Breast epithelium (tissue), 4 donors: ENCODE data around the gene STAG1. TPM values are rescaled to one million over a fixed set of nuclear protein-coding genes. Genes with fewer than 3 reads are reported as not detected.
"Not testable (repeated sequence)": the region's sequence is repeated elsewhere in the genome, so short reads cannot be mapped to it uniquely, and the experiment has no call there.

Experiments used
- DNase-seq, 2 donors: peaks; one replicate each; pipeline ENCODE4 v3.0.0-alpha.2; 2019; ENCODE audit warnings: low spot score in 2 of 2
- H3K27ac ChIP-seq, 2 donors: fragments of 200-600 bp; sonication (generic) in 1 of 2; one replicate each; pipeline ENCODE4 v1.5.1; 2016 to 2019; ENCODE audit warnings: mild to moderate bottlenecking in 1 of 2
- H3K27me3 ChIP-seq, 2 donors: fragments of 200-600 bp; sonication (generic) in 1 of 2; one replicate each; pipeline versions ENCODE4 v1.5.1 to v1.6.0; 2017 to 2019; ENCODE audit warnings: control low read depth in 1 of 2, mild to moderate bottlenecking in 1 of 2
- H3K36me3 ChIP-seq: fragments of 200-600 bp; one replicate; pipeline ENCODE4 v1.5.1; 2019
- H3K4me1 ChIP-seq, 2 donors: fragments of 200-600 bp; sonication (generic); one replicate each; pipeline ENCODE4 v1.5.1; 2016 to 2019; ENCODE audit warnings: control low read depth in 1 of 2
- H3K4me3 ChIP-seq, 3 donors: fragments of 200-600 bp; sonication (generic); 1 replicate in 2 of 3; 2 replicates in 1 of 3; pipeline ENCODE4 v1.5.1; 2016 to 2019; ENCODE audit warnings: mild to moderate bottlenecking in 3 of 3, moderate library complexity in 2 of 3
- H3K9me3 ChIP-seq, 2 donors: fragments of 200-600 bp; sonication (generic) in 1 of 2; one replicate each; pipeline ENCODE4 v1.5.1; 2016 to 2019; ENCODE audit warnings: control low read depth in 1 of 2
- CTCF ChIP-seq, 3 donors: fragments of 450-650 bp; IDR thresholded peaks; one replicate each; pipeline ENCODE4 v1.5.1; 2016 to 2017; ENCODE audit warnings: antibody characterized with exemption in 3 of 3, mild to moderate bottlenecking in 3 of 3, moderate library complexity in 3 of 3
- POLR2A ChIP-seq: fragments of 450-650 bp; IDR thresholded peaks from one replicate; pipeline ENCODE4 v1.6.1; 2016; ENCODE audit warnings: antibody characterized with exemption, mild to moderate bottlenecking, moderate library complexity
- POLR2AphosphoS5 ChIP-seq, 3 donors: sonication (generic); formaldehyde crosslinking; IDR thresholded peaks; one replicate each; pipeline ENCODE4 v1.6.1; 2017; ENCODE audit warnings: antibody characterized with exemption in 3 of 3
- intact Hi-C: fragments of 100-400 bp; cut with DNase I; formaldehyde crosslinking; loops from one replicate; pipeline ENCODE4 v1.15.1; 2023; ENCODE audit warnings: low total_unique reads
- total RNA-seq, 3 donors: library from RNA; depleted of rRNA; stranded (reverse); fragments of >200 nt; gene quantifications; one replicate each; pipeline ENCODE4 v1.1.0, GENCODE V29; 2016

Gene STAG1
- total RNA-seq, 3 donors from 2014 or later: 54.4 to 83.7 (median 73.7) TPM

DNA sequence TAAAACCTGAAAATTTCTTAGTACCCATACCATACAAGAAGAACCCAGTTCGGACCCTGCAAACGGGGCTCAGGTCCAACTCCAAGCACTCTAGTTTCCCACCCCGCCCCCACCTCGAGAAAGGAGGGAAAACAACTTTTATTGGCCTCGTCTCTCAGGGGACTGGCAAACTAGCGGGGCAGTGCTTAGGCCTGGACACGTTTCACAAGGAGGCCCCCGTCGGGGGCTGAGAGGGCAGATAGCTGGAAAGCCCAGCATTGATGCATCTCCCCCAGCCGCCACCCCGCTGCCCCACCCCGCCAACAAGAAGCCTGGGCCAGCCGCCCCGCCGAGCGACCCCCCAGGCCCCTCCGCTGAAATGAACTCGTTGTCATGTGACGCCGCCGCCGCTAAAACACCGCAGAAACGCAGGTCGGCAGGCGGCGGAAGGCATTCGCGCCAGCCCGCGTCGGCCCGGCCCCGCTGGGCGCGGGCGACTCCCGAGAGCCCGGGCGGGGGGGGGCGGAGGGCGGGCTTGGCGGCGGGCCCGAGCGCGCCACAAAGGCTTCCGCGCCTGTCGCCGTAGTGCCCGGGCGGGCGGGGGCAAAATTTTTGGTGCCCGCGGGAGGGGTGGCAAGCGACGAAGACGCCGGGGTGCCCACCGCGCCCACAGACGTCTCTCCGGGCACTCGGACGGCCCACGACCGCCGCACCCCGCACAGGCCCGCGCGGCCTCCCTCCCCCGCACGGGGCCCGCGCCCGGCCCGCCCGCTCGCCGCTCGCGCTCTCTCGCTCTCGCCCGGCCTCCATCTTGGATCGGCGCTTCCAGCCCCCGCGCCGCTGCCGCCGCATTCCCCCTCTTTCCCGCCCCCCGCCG is 634 bp downstream of the STAG1 start:
- peak; percentile 57 to 64 for DNase-seq
- intact Hi-C loops: no loop called here

GRCh38 chr3:136750897-136751315 is 1.3 kb downstream of the STAG1 start:
- H3K27me3 ChIP-seq: no peaks in the 10 kb centered on the region
- H3K9me3 ChIP-seq: no peaks in the 10 kb centered on the region
- H3K36me3 ChIP-seq: no peaks in the 10 kb centered on the region
- H3K4me1 ChIP-seq: no peaks in the 10 kb centered on the region
- peak overlapping the region; percentile 99 to 100 for H3K27ac ChIP-seq
- intact Hi-C loops: no loop called here
- TF ChIP-seq POLR2A (no peak), CTCF (IDR thresholded peaks at IDR 0.05) (no peak), POLR2AphosphoS5 (IDR thresholded peaks at IDR 0.05) (no peak)
- peak overlapping the region; percentile 78 to 93 (median 84) for H3K4me3 ChIP-seq
- DNase-seq: no peak

More for the DNA sequence above, 634 bp downstream of the STAG1 start:
- peak overlapping the region; percentile 99 to 100 for H3K27ac ChIP-seq
- no peaks in the 10 kb centered on the region for H3K27me3 ChIP-seq
- H3K36me3 ChIP-seq: no peaks in the 10 kb centered on the region
- no peak for TF ChIP-seq POLR2AphosphoS5 (IDR thresholded peaks at IDR 0.05)
- TF ChIP-seq POLR2A: no peak
- TF ChIP-seq CTCF (IDR thresholded peaks at IDR 0.05): no peak
- no peaks in the 10 kb centered on the region for H3K4me1 ChIP-seq
- no peaks in the 10 kb centered on the region for H3K9me3 ChIP-seq
- peak overlapping the region; percentile 78 to 93 (median 84) for H3K4me3 ChIP-seq

GRCh38 chr3:136750209-136750896 is 1.8 kb downstream of the STAG1 start:
- no peak for DNase-seq
- H3K4me1 ChIP-seq: no peaks in the 10 kb centered on the region
- TF ChIP-seq CTCF (IDR thresholded peaks at IDR 0.05) (no peak), POLR2AphosphoS5 (IDR thresholded peaks at IDR 0.05) (no peak), POLR2A (no peak)
- H3K4me3 ChIP-seq: peak overlapping the region; percentile 78 to 93 (median 84)
- no peaks in the 10 kb centered on the region for H3K27me3 ChIP-seq
- intact Hi-C loops: no loop called here
- H3K27ac ChIP-seq: peak overlapping the region; percentile 65 to 99
- no peaks in the 10 kb centered on the region for H3K9me3 ChIP-seq
- H3K36me3 ChIP-seq: no peaks in the 10 kb centered on the region

DNA sequence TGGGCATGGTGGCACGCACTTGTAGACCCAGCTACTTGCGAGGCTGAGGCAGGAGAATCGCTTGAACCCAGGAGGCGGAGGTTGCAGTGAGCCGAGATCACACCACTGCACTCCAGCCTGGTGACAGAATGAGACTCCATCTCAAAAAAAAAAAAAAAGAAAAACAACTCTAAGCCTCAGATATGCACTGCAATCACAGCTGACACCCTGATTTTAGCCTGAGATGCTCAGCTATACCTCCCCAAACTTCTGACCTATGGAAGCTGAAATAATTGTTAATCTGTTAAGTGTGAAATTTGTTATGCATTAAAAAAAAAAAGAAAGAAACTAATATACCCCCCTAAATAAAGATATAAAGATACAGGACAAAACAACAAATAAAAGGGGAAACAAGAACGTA is 2.6 kb downstream of the STAG1 start:
- intact Hi-C loops, H3K27me3 ChIP-seq, H3K4me1 ChIP-seq, DNase-seq, H3K9me3 ChIP-seq, H3K36me3 ChIP-seq: not testable (repeated sequence)
- H3K27ac ChIP-seq: peak overlapping the region; percentile 48 to 70
- H3K4me3 ChIP-seq: peak overlapping the region in 1 of 3 donors; percentile 93

GRCh38 chr3:136749091-136749490 is 3.1 kb downstream of the STAG1 start:
- TF ChIP-seq POLR2AphosphoS5 (IDR thresholded peaks at IDR 0.05): no peak
- TF ChIP-seq CTCF (IDR thresholded peaks at IDR 0.05): no peak
- no peak for TF ChIP-seq POLR2A
- DNase-seq: no peak
- Histone ChIP-seq H3K36me3 (no peaks in the 10 kb centered on the region), H3K9me3 (no peaks in the 10 kb centered on the region), H3K27me3 (no peaks in the 10 kb centered on the region), H3K4me1 (no peaks in the 10 kb centered on the region), H3K27ac (peak overlapping the region; percentile 48 to 70), H3K4me3 (peak overlapping the region in 1 of 3 donors; percentile 21)
- intact Hi-C loops: no loop called here
